ENCODE results near the gene PPP2R5C.

- TF ChIP-seq EZH2 (IDR thresholded peaks at IDR 0.05) (no peak), POLR2AphosphoS5 (IDR thresholded peaks at IDR 0.05; ENCODE audit: borderline replicate concordance, low read depth, low read length) (no peak)
These were observed 200.4 kb downstream of the PPP2R5C start for GRCh38 chr14:101961746-101962502.

Measured in SK-N-MC (cell line).